Endometrial microvascular endothelial cells (primary cell): ENCODE measurements around the gene TEDC2. TPM values are rescaled to one million over a fixed set of nuclear protein-coding genes. Genes with fewer than 3 reads are reported as not detected.

Experiments
- in situ Hi-C: cut with HindIII; loops from 2 replicates; pipeline ENCODE4 v1.10.0; 2017; ENCODE audit warnings: low sequenced_read_pairs, low pct_unique_long_range_greater_than_20kb; ENCODE audit errors: inconsistent ontology term
- total RNA-seq: library from RNA; depleted of rRNA; stranded (reverse); fragments of >200 nt; gene quantifications from one replicate; pipeline ENCODE4 v1.2.3, GENCODE V29; 2015; ENCODE audit errors: inconsistent ontology term

Gene TEDC2
- total RNA-seq, 1 donor from 2014 or later: 10.1 TPM

DNA sequence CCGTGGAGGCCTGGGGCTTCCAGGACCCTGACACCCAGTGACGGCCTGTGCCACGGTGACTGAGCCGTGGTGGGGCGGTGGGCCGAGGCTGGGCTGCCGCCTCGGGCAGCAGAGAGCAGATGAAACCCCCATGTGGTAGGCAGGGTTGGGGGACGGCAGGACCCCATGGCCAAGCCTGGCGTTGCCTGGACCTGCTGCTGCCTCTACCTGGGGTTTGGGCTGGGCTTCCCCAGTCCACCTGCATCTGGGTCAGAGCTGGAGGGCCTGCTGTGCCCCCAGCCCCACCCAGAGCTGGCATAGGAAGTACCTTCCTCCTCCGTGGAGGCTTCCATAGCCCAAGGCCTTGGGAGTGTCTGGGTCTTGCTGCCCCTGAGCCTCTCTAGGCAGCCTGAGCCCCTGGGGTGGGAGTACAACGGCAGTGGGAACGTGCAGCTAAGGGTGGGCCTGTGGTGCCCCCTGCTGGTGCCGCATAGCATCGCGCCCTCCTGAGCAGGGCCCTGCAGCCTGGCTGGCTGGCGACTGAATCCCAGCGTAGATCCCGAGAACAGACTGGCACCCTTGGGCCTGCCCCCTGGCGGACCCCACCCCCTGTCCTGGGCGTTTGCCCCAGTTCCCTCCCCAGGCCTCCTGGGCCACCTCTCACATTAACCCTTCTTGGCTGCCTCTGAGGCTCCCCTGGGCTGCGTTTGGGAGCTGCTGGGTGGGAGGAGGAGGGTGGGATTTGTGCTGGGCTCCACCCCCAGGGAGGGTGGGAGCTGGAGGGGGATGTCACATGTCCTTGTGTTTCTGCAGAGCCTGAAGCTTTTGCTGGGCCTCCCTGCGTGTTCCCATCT, 41.2 kb downstream of the TEDC2 start:
- in situ Hi-C loops: no loop called here

DNA sequence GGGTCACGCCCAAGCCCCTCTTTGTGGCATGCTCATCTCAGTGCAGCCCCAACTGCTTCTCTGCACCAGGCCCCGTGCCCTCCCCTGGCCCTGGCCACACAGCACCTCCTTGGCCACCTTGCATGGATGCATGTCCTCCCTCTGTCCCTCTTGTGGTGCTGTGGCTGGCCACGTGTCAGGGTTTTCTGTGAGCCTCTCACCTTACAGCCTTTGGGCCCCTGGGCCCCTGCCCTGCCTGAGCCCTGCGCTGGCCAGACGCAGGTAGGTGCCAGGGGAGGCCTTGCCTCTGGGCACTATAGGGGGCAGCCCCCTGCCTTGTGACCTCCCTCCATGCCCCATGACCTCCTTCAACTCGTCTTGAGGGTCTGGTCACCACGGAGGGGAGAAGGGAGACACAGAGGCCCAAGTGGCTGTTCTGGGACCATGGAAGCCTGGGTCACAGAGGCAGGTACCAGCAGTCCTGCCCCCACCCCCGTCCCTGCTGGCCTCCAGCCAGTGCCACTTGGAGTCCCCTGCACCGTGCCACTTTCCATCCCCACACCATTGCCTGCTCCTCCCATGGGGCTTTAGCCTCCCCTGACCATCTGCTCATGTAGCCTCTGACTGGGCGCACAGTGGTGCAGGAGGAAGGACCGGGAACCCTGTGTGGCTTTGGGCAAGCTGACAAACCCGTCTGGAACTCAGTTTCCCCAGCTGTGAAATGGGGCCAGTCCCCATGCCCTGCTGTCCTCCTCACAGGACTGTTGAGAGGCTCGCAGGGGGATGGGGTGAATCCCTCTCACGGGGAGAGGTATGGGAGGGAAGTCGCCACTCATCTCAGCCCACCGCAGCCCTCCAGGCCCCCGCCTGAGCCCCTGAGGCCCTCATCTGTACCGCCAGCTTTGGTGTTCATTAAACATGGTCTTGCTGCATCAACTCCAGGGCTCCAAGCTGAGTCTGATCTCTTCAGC, 42.3 kb downstream of the TEDC2 start:
- in situ Hi-C loops: no loop called here

DNA sequence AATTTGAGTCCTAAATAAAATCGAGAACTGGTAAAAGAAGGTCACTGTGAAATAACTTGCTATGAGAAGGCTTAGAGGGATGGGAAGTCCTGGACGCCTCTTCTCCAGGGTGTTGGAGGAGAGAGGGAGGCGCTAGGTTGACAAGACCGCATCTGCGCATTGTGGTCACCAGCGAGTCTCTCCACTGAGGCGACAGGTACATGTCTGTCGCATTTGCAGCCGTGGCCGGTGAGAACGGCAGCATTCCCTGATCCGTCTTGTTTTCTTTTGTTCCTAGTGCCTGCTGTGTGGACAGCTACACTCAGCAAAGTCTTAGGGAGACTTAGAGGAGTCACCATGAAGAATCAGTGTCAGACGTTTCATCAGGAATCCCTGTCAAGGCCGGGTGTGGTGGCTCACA, 45.8 kb downstream of the TEDC2 start:
- in situ Hi-C loops: no loop called here

DNA sequence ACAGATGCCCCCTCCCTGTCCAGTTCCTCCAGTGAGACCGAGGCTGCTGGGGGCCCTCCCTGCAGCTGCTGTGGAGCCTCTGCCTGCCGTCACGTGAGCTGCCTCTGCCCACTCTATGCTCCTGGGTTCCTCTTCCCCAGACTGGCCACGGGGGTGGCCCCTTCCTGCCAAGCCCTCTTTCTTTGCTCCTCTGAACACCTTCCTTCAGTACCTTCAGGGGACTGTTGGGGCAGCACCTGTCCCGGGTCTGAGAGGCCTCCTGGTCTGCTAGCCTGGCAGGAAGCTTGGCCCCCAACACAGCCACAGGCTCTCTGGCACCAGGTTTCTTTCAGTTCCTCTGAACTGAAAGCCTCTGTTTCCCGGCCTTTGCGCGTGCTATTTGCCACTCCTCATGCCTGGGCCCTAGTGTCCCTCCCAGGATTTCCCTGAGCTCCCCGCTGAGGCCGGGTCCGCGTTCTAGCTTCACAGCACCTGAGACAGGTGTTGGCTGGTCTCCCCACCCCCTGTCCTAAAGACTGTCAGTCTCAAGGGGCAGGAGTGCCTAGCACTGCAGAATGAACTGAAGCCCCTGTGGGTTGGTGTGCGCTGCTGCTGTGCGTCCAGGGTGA, 47.2 kb downstream of the TEDC2 start:
- in situ Hi-C loops: no loop called here

DNA sequence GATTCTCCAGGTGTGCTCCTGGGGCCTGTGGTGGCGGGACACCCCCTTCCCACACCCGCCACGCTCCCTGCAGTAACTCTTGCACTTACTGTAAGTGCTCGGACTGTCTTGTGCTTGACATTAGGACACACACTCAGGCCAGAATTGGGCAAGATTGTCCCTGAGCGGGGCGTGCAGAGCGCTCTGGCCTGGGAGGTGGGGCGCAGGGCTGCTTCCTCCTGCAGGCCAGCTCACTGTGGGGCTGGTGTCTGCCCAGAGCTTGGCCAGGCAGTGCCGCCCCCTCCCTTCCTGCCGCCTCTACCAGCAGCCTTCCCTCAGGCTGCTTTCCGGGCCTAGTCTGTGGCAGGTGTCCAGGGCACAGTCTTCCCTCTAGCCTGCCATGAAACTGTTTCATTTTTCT, 47.8 kb downstream of the TEDC2 start:
- in situ Hi-C loops: no loop called here

DNA sequence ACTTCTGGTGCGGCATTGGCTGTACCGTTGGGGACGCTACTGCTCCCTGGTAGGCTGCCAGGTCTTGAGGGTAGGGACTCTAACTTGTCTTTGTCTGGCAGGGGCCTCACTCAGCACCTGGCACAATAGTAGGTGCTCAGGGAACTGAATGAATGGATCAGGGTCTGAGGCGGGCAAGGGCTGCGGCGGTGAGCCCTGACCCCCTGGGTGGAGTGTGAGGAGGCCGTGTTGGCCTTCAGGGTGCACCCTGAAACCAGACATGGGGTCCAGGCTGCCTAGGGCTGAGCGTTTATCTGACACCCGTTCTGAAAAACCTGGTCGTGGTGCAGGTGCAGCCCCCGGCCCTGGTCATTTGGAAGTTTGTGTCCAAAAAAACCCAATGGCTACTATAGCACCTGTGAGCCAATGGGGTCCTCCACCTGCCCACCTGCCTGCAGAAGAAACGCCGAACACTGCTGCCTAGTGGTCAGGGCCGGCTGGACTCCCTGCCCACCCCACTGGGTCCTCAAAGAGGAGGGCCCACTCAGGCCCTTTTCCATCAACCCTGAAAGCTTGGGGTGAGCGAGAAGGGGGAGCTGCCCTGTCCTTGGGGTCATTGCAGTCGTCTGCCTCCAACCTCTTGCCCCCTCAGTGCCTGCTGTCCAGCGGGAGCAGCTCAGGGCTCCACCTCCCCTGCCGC, 49.0 kb downstream of the TEDC2 start:
- in situ Hi-C loops: no loop called here

DNA sequence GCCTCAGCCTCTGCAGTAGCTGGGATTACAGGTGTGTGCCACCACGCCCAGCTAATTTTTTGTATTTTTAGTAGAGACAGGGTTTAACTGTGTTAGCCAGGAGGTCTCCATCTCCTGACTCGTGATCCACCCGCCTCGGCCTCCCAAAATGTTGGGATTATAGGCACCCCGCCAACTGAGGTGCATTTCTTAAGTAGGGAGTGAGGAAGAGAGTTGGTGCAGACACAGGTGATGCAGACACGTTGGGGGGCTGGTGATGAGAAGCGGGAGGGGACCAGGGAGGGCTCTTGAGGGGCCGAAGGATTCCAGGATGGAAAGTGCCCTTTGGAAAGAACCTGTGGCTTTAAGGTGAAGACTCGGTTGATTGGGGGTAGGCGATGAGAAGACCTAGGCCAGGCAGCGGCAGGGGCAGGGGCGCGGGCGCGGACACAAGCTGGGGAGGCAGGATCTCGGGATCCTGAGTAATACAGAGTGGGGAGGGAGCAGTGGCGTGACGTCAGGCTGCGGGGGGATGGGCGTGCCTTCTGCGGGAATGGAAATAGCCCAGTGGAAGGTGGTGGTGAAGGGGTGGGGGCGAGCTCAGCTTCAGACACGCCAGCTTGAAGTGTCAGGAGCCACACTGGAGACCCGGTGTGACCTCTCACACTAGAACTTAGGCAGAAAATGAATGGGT, 51.4 kb downstream of the TEDC2 start:
- in situ Hi-C loops: no loop called here

DNA sequence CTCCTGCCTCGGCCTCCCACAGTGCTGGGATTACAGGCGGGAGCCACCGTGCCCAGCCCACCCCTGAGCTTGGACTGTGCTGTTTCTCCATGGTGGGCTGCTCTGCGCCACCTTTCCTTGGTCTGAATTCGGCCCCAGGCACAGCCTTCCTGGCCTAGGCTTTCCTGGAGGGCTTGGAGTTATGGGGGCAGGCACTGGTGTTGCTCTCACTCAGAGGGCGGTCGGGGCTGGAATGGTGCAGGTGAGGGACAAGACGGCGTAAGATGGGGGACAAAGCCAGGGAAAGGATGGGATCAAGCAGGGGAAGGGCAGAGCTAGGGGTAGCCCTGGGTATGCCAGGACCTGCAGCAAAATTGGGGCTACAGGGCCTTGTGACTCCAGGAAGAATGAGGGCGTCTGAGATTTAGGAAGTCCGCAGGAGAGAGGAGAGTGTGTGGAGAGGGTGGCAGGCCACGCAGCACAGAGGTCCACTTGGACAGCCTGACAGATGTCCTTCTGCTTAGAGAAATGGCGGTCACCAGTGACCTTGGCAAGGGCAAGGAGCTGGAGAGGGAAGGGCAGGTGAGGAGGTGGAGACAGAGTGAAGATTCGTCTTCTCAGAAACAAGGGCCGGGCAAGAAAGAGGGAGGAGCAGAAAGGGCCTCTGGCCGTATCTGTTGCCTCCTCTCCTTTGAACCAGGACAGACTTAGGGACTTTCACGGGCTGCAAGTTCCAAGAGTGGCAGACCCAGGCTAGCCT, 52.3 kb downstream of the TEDC2 start:
- in situ Hi-C loops: no loop called here

DNA sequence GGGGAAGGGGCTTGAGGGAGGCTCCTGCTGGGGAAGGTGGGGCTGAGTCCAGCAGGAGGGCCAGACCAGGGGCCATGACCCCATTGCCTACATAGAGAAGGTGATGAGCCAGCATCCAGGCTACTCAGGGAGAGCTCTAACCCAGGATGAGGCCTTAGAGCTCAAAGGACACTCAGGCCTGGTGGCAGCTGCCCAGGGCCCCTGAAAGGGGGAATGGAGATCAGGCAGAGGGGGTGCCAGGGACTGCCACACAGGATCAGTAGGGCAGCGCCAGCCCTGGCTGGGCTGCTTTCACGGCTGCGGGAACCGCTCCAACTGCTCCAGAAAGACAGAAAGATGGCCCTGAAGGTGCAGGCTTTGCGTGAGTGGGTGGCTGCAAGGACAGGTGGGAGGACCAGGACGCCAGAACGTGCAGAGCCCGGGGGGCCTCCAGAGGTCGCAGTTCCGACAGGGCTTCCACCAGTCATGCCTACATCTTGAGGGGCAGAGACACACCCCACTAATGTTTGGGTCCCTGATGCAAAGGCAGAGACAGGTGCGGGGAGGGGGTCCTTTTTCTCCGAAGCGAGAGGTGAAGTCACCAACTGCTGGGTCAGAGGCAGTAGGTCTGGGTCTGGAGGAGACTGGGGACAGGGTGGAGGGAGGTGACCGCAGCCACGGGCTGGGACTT, 53.0 kb downstream of the TEDC2 start:
- in situ Hi-C loops: no loop called here

DNA sequence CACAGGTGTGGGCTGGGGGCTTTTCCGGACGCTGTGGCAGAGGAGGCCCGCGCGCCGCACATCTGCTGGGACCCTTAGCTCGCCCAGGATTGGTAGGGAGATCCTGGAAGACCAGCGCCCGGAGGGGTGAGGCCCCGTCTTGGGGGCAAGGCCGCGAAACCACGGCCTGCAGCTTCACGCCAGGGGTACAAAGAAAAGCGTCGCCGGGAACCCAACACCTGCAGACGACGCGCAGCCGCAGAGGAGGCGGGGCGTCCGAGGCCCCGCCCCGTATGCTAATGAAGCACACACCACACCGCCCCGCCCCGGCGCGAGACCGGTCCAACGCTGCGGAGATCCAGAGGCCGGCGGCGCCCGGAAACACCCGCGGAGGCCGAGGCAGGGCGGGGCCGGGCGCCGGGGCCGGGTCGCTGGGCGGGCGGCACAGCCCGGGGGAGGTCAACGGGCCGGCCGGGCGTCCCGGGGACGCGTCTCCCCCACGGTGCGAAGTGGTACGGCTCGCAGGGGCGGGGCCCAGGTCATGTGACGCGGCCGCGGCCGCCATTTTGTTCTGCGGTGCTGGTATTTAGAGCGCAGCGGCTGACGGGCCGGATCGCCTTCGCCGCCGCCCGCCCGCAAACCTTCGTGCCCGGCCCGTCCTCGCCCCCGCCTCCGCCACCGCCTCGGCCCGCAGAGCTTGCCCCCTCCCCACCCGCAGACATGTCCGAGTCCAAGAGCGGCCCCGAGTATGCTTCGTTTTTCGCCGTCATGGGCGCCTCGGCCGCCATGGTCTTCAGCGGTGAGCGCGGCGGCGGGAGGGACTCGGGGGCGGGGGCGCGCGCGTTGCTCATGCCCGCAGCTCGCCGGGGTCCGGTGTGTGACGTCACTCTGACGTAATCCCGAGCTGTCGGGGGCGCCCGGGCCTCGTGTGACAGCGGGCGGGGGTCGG, 53.8 kb downstream of the TEDC2 start, which contains the start of gene ATP6V0C:
Gene ATP6V0C (plus strand): TSS at position 548 of the 928 bp plus-strand sequence. CDS start 152 bp downstream, at position 700.
- in situ Hi-C loops: no loop called here

Other genes starting within 250 kb of the TEDC2 start
- 1.9 TPM for gene BRICD5, start 249.2 kb upstream of the TEDC2 start, total RNA-seq
- gene PGP, start 245.3 kb upstream of the TEDC2 start, total RNA-seq: 21.6 TPM
- gene E4F1, start 236.5 kb upstream of the TEDC2 start, total RNA-seq: 34.6 TPM
- 0.09 TPM for gene DNASE1L2, start 223.7 kb upstream of the TEDC2 start, total RNA-seq
- gene ECI1, start 208.5 kb upstream of the TEDC2 start, total RNA-seq: 31.7 TPM
- 177 TPM for gene RNPS1, start 192.0 kb upstream of the TEDC2 start, total RNA-seq
- gene ABCA3, start 119.4 kb upstream of the TEDC2 start, total RNA-seq: 43.3 TPM
- gene CCNF, start 30.7 kb upstream of the TEDC2 start, total RNA-seq: 43.1 TPM
- gene NTN3, start 11.2 kb downstream of the TEDC2 start, total RNA-seq: not detected
- gene TBC1D24, start 15.0 kb downstream of the TEDC2 start, total RNA-seq: 15.1 TPM
- 55.0 TPM for gene ATP6V0C, start 53.8 kb downstream of the TEDC2 start, total RNA-seq
- gene AMDHD2, start 60.3 kb downstream of the TEDC2 start, total RNA-seq: 26.0 TPM
- gene CEMP1, start 71.3 kb downstream of the TEDC2 start, total RNA-seq: not detected
- gene PDPK1, start 77.9 kb downstream of the TEDC2 start, total RNA-seq: 15.5 TPM
- 34.8 TPM for gene KCTD5, start 222.4 kb downstream of the TEDC2 start, total RNA-seq